Stomach smooth muscle (tissue), 2 donors: ENCODE measurements around the gene ADAM19.
A peak's percentile ranks its signal among the peaks of the same experiment; 100 is the strongest.
"Not testable (repeated sequence)": the region's sequence is repeated elsewhere in the genome, so short reads cannot be mapped to it uniquely, and the experiment has no call there.

Experiments used
- H3K27ac ChIP-seq: one replicate; pipeline ENCODE4 v1.7.0; 2013; ENCODE audit warnings: mild to moderate bottlenecking, low read length, inconsistent platforms
- H3K27me3 ChIP-seq, 2 donors: one replicate each; pipeline ENCODE4 v1.7.0; 2013; ENCODE audit warnings: low read length in 2 of 2; ENCODE audit not compliant: insufficient read depth in 2 of 2, control insufficient read depth in 1 of 2
- H3K36me3 ChIP-seq, 2 donors: one replicate each; pipeline ENCODE4 v1.7.0; 2013; ENCODE audit warnings: low read length in 2 of 2; ENCODE audit not compliant: control insufficient read depth in 2 of 2, insufficient read depth in 2 of 2
- H3K4me1 ChIP-seq: one replicate; pipeline ENCODE4 v1.7.0; 2013; ENCODE audit warnings: low read length; ENCODE audit not compliant: control insufficient read depth, insufficient read depth
- H3K4me3 ChIP-seq, 2 donors: one replicate each; pipeline ENCODE4 v1.7.0; 2013; ENCODE audit warnings: low read length in 2 of 2
- H3K9ac ChIP-seq, 2 donors: one replicate each; pipeline ENCODE4 v1.7.0; 2013; ENCODE audit warnings: low read length in 2 of 2, mild to moderate bottlenecking in 1 of 2
- H3K9me3 ChIP-seq, 2 donors: one replicate each; pipeline ENCODE4 v1.7.0; 2013; ENCODE audit warnings: low read length in 2 of 2; ENCODE audit not compliant: control insufficient read depth in 2 of 2
- donor health status: healthy.
- donor health status: Pancreatic carcinoma.

ADAM19 gene

GRCh38 chr5:157444224-157444623 lies 131.4 kb downstream of the ADAM19 start:
- H3K9me3 ChIP-seq = no peaks in the 10 kb centered on the region
- no peak overlapping the region for H3K27ac ChIP-seq
- H3K36me3 ChIP-seq = no peaks in the 10 kb centered on the region
- H3K9ac ChIP-seq = no peak overlapping the region
- H3K27me3 ChIP-seq = no peaks in the 10 kb centered on the region
- H3K4me3 ChIP-seq = no peak overlapping the region
- H3K4me1 ChIP-seq = peaks cover 6% of the 10 kb centered on the region

GRCh38 chr5:157443041-157443549 lies 132.5 kb downstream of the ADAM19 start:
- H3K9ac ChIP-seq = no peak overlapping the region
- no peaks in the 10 kb centered on the region for H3K36me3 ChIP-seq
- no peak overlapping the region for H3K27ac ChIP-seq
- no peak overlapping the region for H3K4me3 ChIP-seq
- no peaks in the 10 kb centered on the region for H3K4me1 ChIP-seq
- no peaks in the 10 kb centered on the region for H3K9me3 ChIP-seq
- no peaks in the 10 kb centered on the region for H3K27me3 ChIP-seq

- H3K4me1 ChIP-seq = peaks cover 2% of the 10 kb centered on the region
- no peak overlapping the region for H3K4me3 ChIP-seq
- H3K36me3 ChIP-seq = no peaks in the 10 kb centered on the region
- no peaks in the 10 kb centered on the region for H3K27me3 ChIP-seq
- H3K27ac ChIP-seq = no peak overlapping the region
- no peaks in the 10 kb centered on the region for H3K9me3 ChIP-seq
- H3K9ac ChIP-seq = no peak overlapping the region
These were observed 141.5 kb downstream of the ADAM19 start for GRCh38 chr5:157434096-157434495.

GRCh38 chr5:157431544-157432200 lies 143.9 kb downstream of the ADAM19 start:
- H3K27ac ChIP-seq = no peak overlapping the region
- peaks cover 2% of the 10 kb centered on the region for H3K4me1 ChIP-seq
- H3K9ac ChIP-seq = peak overlapping the region in 1 of 2 donors; percentile 21
- no peaks in the 10 kb centered on the region for H3K27me3 ChIP-seq
- no peaks in the 10 kb centered on the region for H3K9me3 ChIP-seq
- no peaks in the 10 kb centered on the region for H3K36me3 ChIP-seq
- H3K4me3 ChIP-seq = no peak overlapping the region

- H3K36me3 ChIP-seq, H3K9ac ChIP-seq, H3K9me3 ChIP-seq, H3K27ac ChIP-seq, H3K27me3 ChIP-seq, H3K4me1 ChIP-seq, H3K4me3 ChIP-seq: not testable (repeated sequence)
These were observed 145.7 kb downstream of the ADAM19 start for GRCh38 chr5:157429920-157430319.
